K562 (cell line): Measurements from ENCODE around the gene SHC1. TPM values are rescaled to one million over a fixed set of nuclear protein-coding genes. Genes with fewer than 3 reads are reported as not detected.
A peak's percentile ranks its signal among the peaks of the same experiment; 100 is the strongest.

Experiments used
- ATAC-seq: fragments of 200-7000 bp; cut with Tn5 transposase; 3 replicates; pipeline ENCODE4 v1.9.1; 2020; ENCODE audit warnings: moderate library complexity
- BruUV-seq: library from RNA; stranded (reverse); fragments of 400-500 nt; replicated peaks from 2 replicates; lab custom pipeline; 2021; lab: Mats Ljungman, UMichigan
- CTCF ChIA-PET: fragments of 300-600 bp; formaldehyde crosslinking; extraction: SDS; loops from one replicate; lab custom pipeline; 2021; ENCODE audit warnings: low intra/inter-chr PET ratio; lab: Yijun Ruan, JAX
- POLR2A ChIA-PET: fragments of 300-600, 350-650 bp; sonication (Branson Sonifier 250); formaldehyde crosslinking; extraction: SDS; loops from one replicate; lab custom pipeline; 2021; ENCODE audit warnings: antibody characterized with exemption, inconsistent platforms; lab: Yijun Ruan, JAX
- DNase-seq, 4 experiments: peaks; one replicate each; pipeline versions ENCODE4 v3.0.0 to v3.0.0-alpha.2; 2011 to 2018; ENCODE audit warnings: low spot score in 3 of 4, mixed read lengths in 3 of 4; ENCODE audit errors: extremely low read depth in 1 of 4
- FAIRE-seq: peaks from 2 replicates; lab custom pipeline; 2011; peaks lifted over from hg19 to GRCh38; lab: Jason Lieb, UNC
- H2AFZ ChIP-seq: 2 replicates; pipeline ENCODE4 v1.6.0; 2011; ENCODE audit warnings: low read depth, low read length, control low read depth, inconsistent platforms
- H3K27ac ChIP-seq: fragments of 200-600 bp; 3 replicates; pipeline ENCODE4 v1.8.0; 2011; ENCODE audit warnings: low read depth, mild to moderate bottlenecking, control low read depth, inconsistent platforms, low read length, moderate library complexity, mixed read lengths; ENCODE audit errors: extremely low read depth
- H3K27me3 ChIP-seq, 2 experiments: fragments of 300-600 bp in 1 of 2; 2 replicates in 1 of 2; 3 replicates in 1 of 2; pipeline versions ENCODE4 v1.6.0 to v1.8.0; 2011; ENCODE audit warnings: inconsistent platforms in 2 of 2, low read length in 2 of 2, mild to moderate bottlenecking in 1 of 2, mixed read lengths in 1 of 2, moderate library complexity in 1 of 2; ENCODE audit not compliant: control insufficient read depth in 2 of 2, insufficient read depth in 2 of 2
- H3K36me3 ChIP-seq: fragments of 300-600 bp; 3 replicates; pipeline ENCODE4 v1.8.0; 2011; ENCODE audit warnings: mild to moderate bottlenecking, low read length, inconsistent platforms; ENCODE audit not compliant: control insufficient read depth, insufficient read depth
- H3K4me1 ChIP-seq, 2 experiments: fragments of 200-600 bp in 1 of 2; replicated peaks in 1 of 2; 2 replicates in 1 of 2; 3 replicates in 1 of 2; pipeline versions ENCODE4 v1.5.1 to v1.8.0; 2011; ENCODE audit warnings: inconsistent platforms in 2 of 2, low read length in 2 of 2, mild to moderate bottlenecking in 1 of 2, mixed read lengths in 1 of 2, moderate library complexity in 1 of 2; ENCODE audit not compliant: control insufficient read depth in 2 of 2, insufficient read depth in 2 of 2
- H3K4me2 ChIP-seq: 2 replicates; pipeline ENCODE4 v1.6.1; 2011; ENCODE audit warnings: low read length, control low read depth, inconsistent platforms, mixed read lengths; ENCODE audit not compliant: insufficient read depth
- H3K4me3 ChIP-seq: fragments of 200-600 bp; sonication (generic), shearing (Covaris generic); 2 replicates; pipeline ENCODE4 v1.5.1; 2016; ENCODE audit warnings: control low read depth, inconsistent platforms
- H3K79me2 ChIP-seq: fragments of 200-600 bp; 3 replicates; pipeline ENCODE4 v1.8.0; 2011; ENCODE audit warnings: low read length, inconsistent platforms; ENCODE audit not compliant: control insufficient read depth, insufficient read depth
- H3K9ac ChIP-seq, 2 experiments: 2 replicates each; pipeline versions ENCODE4 v1.6.0 to v1.6.1; 2011; ENCODE audit warnings: low read depth in 2 of 2, low read length in 2 of 2, control low read depth in 1 of 2, inconsistent platforms in 1 of 2, mild to moderate bottlenecking in 1 of 2, mixed read lengths in 1 of 2; ENCODE audit not compliant: insufficient read depth in 1 of 2
- H3K9me1 ChIP-seq: one replicate; pipeline ENCODE4 v1.6.0; 2011; ENCODE audit warnings: inconsistent platforms, mild to moderate bottlenecking, low read length, moderate library complexity; ENCODE audit not compliant: control insufficient read depth, insufficient read depth
- H3K9me3 ChIP-seq: replicated peaks from 2 replicates; pipeline ENCODE4 v1.5.1; 2011; ENCODE audit warnings: low read depth, low read length, inconsistent platforms; ENCODE audit not compliant: control insufficient read depth, insufficient read depth
- H4K20me1 ChIP-seq: replicated peaks from 2 replicates; pipeline ENCODE4 v1.6.1; 2011; ENCODE audit warnings: low read length, inconsistent platforms, mixed read lengths; ENCODE audit not compliant: control insufficient read depth, insufficient read depth
- ARID1B ChIP-seq: fragments of 450-650 bp; IDR thresholded peaks from 2 replicates; pipeline ENCODE4 v1.6.1; 2016; ENCODE audit warnings: antibody characterized with exemption, mild to moderate bottlenecking, inconsistent platforms
- ARID2 ChIP-seq: fragments of 450-650 bp; IDR thresholded peaks from 2 replicates; pipeline ENCODE4 v1.6.1; 2017; ENCODE audit warnings: antibody characterized with exemption, mild to moderate bottlenecking
- CREM ChIP-seq: IDR thresholded peaks from 2 replicates; pipeline ENCODE4 v1.6.1; 2014; ENCODE audit warnings: antibody characterized with exemption, low read depth
- DPF2 ChIP-seq: fragments of 450-650 bp; IDR thresholded peaks from 2 replicates; pipeline ENCODE4 v1.6.1; 2016
- KDM1A ChIP-seq, 2 experiments: fragments of 450-650 bp; IDR thresholded peaks; 2 replicates each; pipeline ENCODE4 v1.6.1; 2016; ENCODE audit warnings: mild to moderate bottlenecking in 2 of 2
- MEIS2 ChIP-seq: fragments of 450-650 bp; IDR thresholded peaks from 2 replicates; pipeline ENCODE4 v1.6.1; 2014; ENCODE audit warnings: mild to moderate bottlenecking; ENCODE audit not compliant: partially characterized antibody
- MYC ChIP-seq, 2 experiments: fragments of 250-450 bp in 1 of 2; sonication (Bioruptor Pico) in 1 of 2; IDR thresholded peaks; 2 replicates each; pipeline versions ENCODE4 v1.5.1 to v1.6.1; 2012 to 2021; ENCODE audit warnings: low read depth in 2 of 2, borderline replicate concordance in 1 of 2, improper control_type of control experiment in 1 of 2, low read length in 1 of 2, mild to moderate bottlenecking in 1 of 2, moderate library complexity in 1 of 2
- NCOR1 ChIP-seq: fragments of 450-650 bp; IDR thresholded peaks from 2 replicates; pipeline ENCODE4 v1.6.1; 2016; ENCODE audit warnings: mild to moderate bottlenecking, moderate library complexity
- PBX2 ChIP-seq, 2 experiments: IDR thresholded peaks in 1 of 2; conservative IDR thresholded peaks in 1 of 2; 2 replicates each; pipeline ENCODE4 v1.6.1; 2016; ENCODE audit warnings: low read depth in 2 of 2, mild to moderate bottlenecking in 1 of 2, missing compliant biosample characterization in 1 of 2, missing genetic modification characterization in 1 of 2, moderate library complexity in 1 of 2
- PKNOX1 ChIP-seq: fragments of 450-650 bp; IDR thresholded peaks from 2 replicates; pipeline ENCODE4 v1.6.1; 2016
- RCOR1 ChIP-seq, 2 experiments: IDR thresholded peaks; 2 replicates each; pipeline ENCODE4 v1.6.1; 2012; ENCODE audit warnings: low read depth in 2 of 2, low read length in 2 of 2, borderline replicate concordance in 1 of 2, improper control_type of control experiment in 1 of 2
- SNAPC5 ChIP-seq: fragments of 250-450 bp; sonication (Bioruptor Pico); IDR thresholded peaks from 2 replicates; pipeline ENCODE4 v1.8.0; 2021; ENCODE audit warnings: moderate library complexity, mild to moderate bottlenecking, inconsistent platforms
- TCF3 ChIP-seq: sonication (generic); formaldehyde crosslinking; IDR thresholded peaks from 2 replicates; pipeline ENCODE4 v1.4.0; 2020; ENCODE audit warnings: mild to moderate bottlenecking, missing genetic modification reagents
- VEZF1 ChIP-seq: fragments of 200-800 bp; sonication (Bioruptor generic); IDR thresholded peaks from 2 replicates; pipeline ENCODE4 v1.6.1; 2017; ENCODE audit warnings: missing genetic modification characterization, missing compliant biosample characterization
- ZNF232 ChIP-seq: sonication (generic); formaldehyde crosslinking; IDR thresholded peaks from 2 replicates; pipeline ENCODE4 v1.8.0; 2022; ENCODE audit warnings: mild to moderate bottlenecking, missing genetic modification reagents
- ZNF668 ChIP-seq: fragments of 250-450 bp; sonication (Bioruptor Pico); IDR thresholded peaks from 2 replicates; pipeline ENCODE4 v1.8.0; 2022; ENCODE audit warnings: mild to moderate bottlenecking, inconsistent platforms
- WGBS: fragments of 100-300 bp; shearing (Covaris generic); methylation state at CpG from one replicate; pipeline ENCODE4 v1.1.6; 2016; ENCODE audit warnings: low coverage, mixed read lengths; ENCODE audit not compliant: insufficient coverage; ENCODE audit errors: missing lambda C conversion rate; 5-methylcytosine and 5-hydroxymethylcytosine counted together
- in situ Hi-C: fragments of 300-500 bp; cut with MboI; formaldehyde crosslinking; loops from 4 replicates; pipeline ENCODE4 v1.15.0; 2018; ENCODE audit warnings: inconsistent platforms, mixed read lengths
- intact Hi-C: fragments of 100-400 bp; cut with micrococcal nuclease; formaldehyde crosslinking; loops from 2 replicates; pipeline ENCODE4 v1.14.2; 2022
- polyA plus RNA-seq, 8 experiments: library from polyadenylated mRNA; depleted of rRNA in 4 of 8; stranded (reverse) in 5 of 8; unstranded in 3 of 8; fragments of >200 nt; fragmentation: Nextera tagmentation in 2 of 8; fragmentation: Illumina TruSeq in 1 of 8; extraction: Ambion mirVana in 2 of 8; extraction: Trizol in 1 of 8; gene quantifications; 2 replicates each; pipeline versions ENCODE4 v1.2.1 to v1.2.3, GENCODE V29; 2011 to 2014; ENCODE audit warnings: inconsistent platforms in 1 of 8, missing spikeins in 1 of 8
- total RNA-seq, 7 experiments: library from RNA; depleted of rRNA in 6 of 7; stranded (reverse); fragments of >200 nt in 6 of 7; fragmentation: Illumina TruSeq in 2 of 7; extraction: Trizol in 2 of 7; gene quantifications; 2 replicates each; pipeline versions ENCODE4 v1.2.1 to v1.2.3, GENCODE V29; 2011 to 2021; ENCODE audit warnings: low replicate concordance in 1 of 7

The SHC1 gene
- total and polyA plus RNA-seq, 9 of the 15 experiments (the other 6 are each of a cell fraction or from before 2014, with no cell fraction given): 4.1 to 113 (median 51.9) TPM

GRCh38 chr1:154963643-154964042 is 6.9 kb downstream of the SHC1 start:
- peaks cover 36% of the 10 kb centered on the region for H3K79me2 ChIP-seq
- intact Hi-C loops: loop anchor here (5.0 kb wide), 1 partner anchor 119 kb away; no protein-coding TSS in a partner anchor
- POLR2A ChIA-PET: interaction anchor here (0.5 to 7.0 kb wide), 7 partner anchors 10 to 109 kb away, joined by 3 to 80 read pairs (median 4); partner anchors contain the start of genes CKS1B, FLAD1, LENEP and SHC1
- CTCF ChIA-PET: no interaction called here
- H4K20me1 ChIP-seq: no peaks in the 10 kb centered on the region
- FAIRE-seq (peak; percentile 86), ATAC-seq (no peak), DNase-seq (peak in 1 of 4 experiments; percentile 70)
- H3K4me1 ChIP-seq: peaks cover 19 to 41% of the 10 kb centered on the region in 2 experiments
- H3K4me2 ChIP-seq: 0 out of 2 replicates have a peak overlapping the region, but pooled peaks have one; percentile 3
- H3K4me3 ChIP-seq: no peak overlapping the region
- in situ Hi-C loops: no loop called here
- peaks cover 68% of the 10 kb centered on the region; the same call in 2 of the 3 replicates for H3K36me3 ChIP-seq
- no TSS peak for BruUV-seq
- 25% methylated on average over 8 of the region's 8 CpGs for WGBS
- H3K27ac ChIP-seq: no peak overlapping the region; the same call in 2 of the 3 replicates
- no peaks in the 10 kb centered on the region for H3K9me3 ChIP-seq
- H3K27me3 ChIP-seq: no peaks in the 10 kb centered on the region
- no peak overlapping the region for H2AFZ ChIP-seq
- peak overlapping the region in 1 of 2 experiments; percentile 23; a peak in 1 of 4 replicates for H3K9ac ChIP-seq
- H3K9me1 ChIP-seq: no peaks in the 10 kb centered on the region
- TF ChIP-seq ZNF232 (CRISPR knock-in tag) (no peak), ARID1B (peak; percentile 72), NCOR1 (peak; percentile 63), DPF2 (peak; percentile 69), MYC (IDR thresholded peaks at IDR 0.05; ENCODE audit: low read depth, low read length) (0 out of 2 replicates have a peak, but pooled peaks have one; percentile 37), MYC (CRISPR knock-in tag; IDR thresholded peaks at IDR 0.05; ENCODE audit: borderline replicate concordance, low read depth) (no peak), ARID2 (no peak), PBX2 (CRISPR knock-in tag; IDR thresholded peaks at IDR 0.05; ENCODE audit: low read depth) (0 out of 2 replicates have a peak, but pooled peaks have one; percentile 31), PBX2 (tag; conservative IDR thresholded peaks at IDR 0.05; ENCODE audit: low read depth) (peak; percentile 72), CREM (0 out of 2 replicates have a peak, but pooled peaks have one; percentile 10), TCF3 (CRISPR knock-in tag) (peak; percentile 85), VEZF1 (0 out of 2 replicates have a peak, but pooled peaks have one; percentile 21), PKNOX1 (peak; percentile 94), MEIS2 (peak; percentile 77), ZNF668 (CRISPR knock-in tag) (no peak), RCOR1 (IDR thresholded peaks at IDR 0.05; ENCODE audit: borderline replicate concordance in 1 of 2, low read depth in 2 of 2, low read length in 2 of 2) (peak in 1 of 2 experiments; percentile 72; a peak in 1 of 4 replicates), KDM1A (IDR thresholded peaks at IDR 0.05) (peak in 1 of 2 experiments; percentile 57; a peak in 2 of 4 replicates), SNAPC5 (CRISPR knock-in tag) (no peak)
